ENCODE results near the gene SYNDIG1.

SYNDIG1 gene

DNA sequence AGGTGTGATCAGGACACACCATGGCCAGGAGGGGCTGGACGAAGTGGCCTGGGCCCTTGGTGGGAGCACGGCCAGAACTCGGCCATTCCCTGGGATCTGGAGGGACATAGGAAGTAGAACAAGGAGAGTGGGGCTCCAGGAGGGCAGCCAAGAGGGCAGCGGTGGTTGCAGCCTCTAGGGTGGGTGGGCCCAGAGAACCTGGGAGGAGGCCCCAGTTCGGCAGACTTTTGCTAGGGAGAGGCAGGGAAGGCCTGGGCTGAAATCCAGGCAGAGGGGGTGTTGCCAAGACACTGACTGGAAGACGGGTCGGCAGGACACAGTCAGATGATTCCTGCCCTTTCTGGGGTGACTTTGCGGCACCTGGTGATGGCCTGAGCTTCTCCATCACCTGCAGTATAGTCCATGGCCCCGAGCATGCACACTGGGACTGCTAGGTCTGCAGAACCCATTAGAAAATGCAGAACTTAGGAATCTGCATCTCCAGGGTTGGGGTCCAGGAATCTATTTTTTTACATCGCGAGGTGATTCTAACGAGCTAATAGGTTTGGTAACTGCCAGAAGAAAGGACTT, 224.8 kb downstream of the SYNDIG1 start:
- no peak for DNase-seq (ENCODE audit: low read depth)

DNA sequence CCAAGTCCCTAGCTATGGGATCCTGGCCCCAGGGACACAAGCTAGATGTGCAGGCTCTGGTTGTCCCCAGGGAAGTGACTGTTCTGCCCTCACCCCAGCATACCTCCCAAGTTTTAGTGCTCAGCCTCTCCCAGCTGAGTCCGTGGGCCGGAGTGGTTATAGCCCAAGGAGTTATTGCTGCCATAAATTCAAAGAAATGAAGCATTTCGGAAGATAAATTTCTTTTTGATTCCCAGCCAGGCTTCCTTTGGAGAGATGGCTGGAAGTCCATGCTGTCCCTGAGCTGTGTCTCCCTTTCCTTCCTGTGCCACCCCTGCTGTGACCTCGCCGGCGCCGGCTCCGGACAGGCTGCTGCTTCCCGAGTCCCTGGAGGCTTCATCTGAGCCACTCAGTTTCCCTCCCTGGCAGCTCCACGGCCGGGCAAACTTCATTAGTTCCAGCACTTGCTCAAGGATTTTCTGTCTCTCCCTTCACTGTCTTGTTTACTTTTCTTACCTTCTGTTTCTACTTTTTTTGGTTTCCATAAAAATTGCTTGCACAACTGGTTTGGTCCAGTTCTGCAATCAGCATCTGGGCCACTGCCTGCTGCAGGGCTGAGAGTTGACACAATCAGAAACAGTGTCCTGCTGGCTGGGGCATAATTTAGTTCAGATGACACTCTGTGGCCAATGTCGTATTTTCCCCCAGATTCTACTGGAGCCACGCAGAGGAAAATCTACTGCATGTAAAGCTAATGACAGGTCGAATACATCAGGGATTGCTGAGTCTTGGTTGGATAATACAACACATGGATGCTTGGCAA, 225.5 kb downstream of the SYNDIG1 start:
- no peak for DNase-seq (ENCODE audit: low read depth)

DNA sequence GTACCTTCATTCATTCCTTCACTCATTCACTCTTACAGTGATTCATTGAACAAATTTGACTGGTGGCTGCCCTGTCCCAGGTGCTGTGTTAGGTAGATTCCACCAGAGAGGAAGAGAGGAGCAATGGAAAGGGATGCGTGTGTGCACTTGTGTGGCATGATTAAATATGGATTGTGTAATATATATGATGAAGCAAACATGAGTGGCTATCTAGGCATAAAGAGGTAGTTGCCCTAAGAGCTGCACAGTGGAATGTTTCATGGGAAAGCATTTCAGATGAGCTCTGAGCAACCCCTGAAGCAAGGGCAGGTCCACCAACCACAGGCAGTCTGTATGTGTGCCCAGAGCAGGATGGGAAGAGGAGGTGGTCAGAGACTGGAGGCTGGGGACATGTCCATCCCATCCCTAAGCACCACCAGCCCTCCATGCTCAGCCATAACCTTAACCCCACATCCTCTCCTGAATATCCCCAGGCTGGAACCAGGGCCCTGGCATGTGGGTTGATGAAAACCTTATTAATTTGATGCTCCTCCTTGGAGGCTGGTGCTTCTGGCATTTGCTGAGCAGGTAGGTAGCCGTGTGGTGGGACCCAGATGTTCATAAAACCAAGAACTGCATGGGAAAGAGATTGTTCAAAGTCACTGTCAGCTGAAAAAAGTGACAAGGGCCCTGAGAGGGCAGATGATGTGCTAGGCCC, 226.2 kb downstream of the SYNDIG1 start:
- no peak for DNase-seq (ENCODE audit: low read depth)

DNA sequence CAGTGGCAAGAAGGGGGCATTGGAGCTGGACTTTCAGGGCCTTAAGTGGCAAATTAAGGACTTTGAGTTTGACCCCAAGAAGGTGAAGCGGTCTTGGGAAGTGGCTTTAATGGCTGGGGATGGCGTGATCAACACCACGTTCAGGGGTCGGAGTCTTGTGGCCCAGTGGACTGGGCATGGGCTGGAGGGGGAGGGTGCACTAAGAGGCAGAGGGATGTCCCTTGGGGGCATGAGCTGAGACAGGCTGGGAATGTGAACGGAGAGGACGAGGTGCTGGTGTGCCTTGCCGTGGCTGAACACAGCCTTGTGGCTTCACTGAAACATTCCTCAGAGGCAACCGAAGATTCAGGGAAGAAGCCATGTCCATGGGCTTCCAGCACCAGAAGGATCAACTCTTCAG, 227.0 kb downstream of the SYNDIG1 start:
- no peak for DNase-seq (ENCODE audit: low read depth)

DNA sequence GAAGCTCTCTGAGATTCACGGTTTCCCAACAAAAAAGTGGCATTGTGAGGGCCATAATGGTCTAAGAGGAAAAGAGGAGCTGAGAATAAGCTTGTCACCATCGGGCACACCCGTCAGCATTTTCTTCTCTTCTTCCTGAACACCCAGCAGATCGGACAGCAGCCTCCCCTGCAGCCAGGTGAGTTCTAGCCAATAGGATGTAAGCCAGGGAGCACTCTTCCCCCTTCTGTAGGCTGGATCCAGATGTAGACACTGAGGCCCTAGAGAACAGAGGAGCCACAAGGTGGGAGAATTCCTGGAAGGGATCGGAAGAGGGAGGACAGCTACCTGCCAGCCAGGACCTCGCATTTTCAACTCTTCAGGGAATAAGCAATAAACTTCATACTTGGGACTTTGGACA, 228.0 kb downstream of the SYNDIG1 start:
- DNase-seq (ENCODE audit: low read depth): no peak

DNA sequence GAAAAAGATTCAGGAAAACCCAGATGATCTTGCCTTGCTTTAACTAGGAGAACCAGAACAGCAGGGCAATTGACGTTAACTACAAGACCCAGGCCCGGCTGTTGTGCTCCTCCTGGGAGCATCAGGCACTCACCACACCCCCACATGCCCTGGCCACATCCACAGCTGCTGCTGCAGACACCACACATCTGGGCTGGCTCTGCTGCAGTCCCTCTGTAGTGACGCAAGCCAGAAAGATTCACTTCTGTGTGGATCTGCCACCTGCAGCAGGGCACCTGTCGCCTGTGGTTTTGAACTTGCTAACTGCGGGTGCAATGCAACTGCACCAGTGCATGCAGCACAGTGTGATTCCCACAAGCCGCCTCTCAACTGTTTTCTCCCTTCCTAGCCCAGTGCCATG, 228.8 kb downstream of the SYNDIG1 start:
- no peak for DNase-seq (ENCODE audit: low read depth)

DNA sequence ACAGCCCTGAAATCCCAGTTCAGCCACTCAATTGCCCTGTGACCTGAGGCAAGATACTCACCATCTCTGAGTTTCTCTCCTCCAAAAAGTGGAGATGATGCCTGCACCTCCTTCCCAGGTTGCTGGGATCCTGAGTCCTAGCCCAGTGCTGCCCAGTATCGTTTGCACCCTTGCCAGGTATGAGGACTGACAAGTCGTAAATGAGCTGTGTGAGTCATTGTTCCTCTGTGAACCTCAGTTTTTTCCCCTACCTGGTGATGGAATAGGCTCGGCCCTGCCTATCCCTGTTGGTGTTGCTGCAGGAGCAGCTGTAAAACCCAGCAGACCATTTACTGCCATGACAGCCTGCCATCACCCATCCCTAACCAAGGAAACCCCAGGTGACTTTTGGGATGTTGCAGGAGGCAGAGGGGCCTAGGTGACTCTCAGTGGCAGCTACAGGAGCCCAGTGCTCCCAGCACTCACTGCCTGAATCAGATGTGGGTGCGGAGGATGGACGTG, 229.3 kb downstream of the SYNDIG1 start:
- no peak for DNase-seq (ENCODE audit: low read depth)

DNA sequence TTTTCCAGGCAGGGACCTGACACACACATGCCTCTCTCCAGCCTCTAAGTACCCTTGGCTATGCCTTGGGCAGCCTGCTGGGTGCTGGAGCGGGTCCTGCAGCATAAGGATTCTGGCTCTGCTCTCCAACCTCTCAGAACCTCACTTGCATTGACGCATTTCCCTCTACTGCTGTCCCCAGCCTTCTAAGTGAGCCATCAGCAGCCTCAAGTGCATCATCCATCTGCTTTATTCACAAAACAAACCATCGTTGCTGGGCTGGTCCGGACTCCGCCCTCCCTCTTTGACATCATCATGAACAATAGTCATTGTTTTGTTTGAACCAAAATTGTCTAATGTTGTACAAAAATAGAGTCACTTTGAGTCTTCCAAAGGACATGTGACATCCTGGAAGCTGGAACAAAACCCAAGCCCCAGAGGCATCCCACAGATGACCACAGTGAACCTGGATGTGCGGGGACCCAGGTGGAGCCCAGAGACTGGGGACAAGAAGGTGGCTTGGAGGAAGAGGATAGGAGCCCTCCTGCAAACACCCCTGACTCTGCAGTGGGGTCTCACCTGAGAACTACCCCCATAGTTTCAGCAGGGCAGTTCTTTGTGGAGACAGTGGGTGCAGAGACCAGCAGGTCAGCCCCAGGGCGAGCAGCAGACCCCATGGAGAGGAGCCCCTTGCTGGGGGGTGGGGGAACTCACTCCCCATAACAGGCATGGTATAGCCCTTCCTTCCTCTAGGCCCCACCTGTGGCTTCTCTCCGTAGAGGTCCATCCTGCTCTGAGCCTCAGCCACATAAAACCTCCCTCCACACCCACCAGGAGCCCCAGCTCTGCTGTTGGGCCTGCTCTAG, 230.1 kb downstream of the SYNDIG1 start:
- DNase-seq (ENCODE audit: low read depth): no peak

DNA sequence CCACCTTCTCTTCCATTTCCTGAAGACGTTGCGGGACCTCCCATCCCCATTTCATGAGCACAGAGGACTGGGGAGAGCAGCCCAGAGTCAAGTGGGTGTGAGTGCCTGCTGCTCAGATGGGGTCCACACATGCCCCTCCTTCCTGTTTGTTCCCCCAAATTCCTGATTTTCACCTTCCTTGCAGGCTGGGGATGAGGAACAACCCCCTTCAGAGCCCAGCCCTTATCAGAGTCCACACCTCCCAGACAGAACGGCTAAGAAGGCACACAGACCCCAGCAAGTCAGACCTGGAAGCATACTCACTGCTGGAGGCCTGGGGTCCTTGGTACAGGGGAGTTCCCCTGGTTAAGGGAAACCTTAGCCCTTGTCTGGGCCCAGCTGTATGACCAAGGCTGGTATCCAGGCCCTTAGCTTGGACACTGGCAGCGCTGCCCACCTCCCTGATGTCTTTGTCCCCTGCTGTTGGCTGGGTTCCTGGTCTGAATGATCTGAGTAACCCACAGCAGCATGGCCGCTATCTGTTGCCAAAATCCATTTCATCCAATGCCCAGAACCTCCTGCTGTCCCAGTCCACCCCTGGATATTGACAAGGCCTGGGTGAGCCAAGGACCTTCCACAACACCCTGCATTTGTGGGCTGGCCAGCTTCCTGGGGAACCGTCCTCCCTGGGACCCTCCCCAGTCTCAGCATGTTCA, 230.9 kb downstream of the SYNDIG1 start:
- no peak for DNase-seq (ENCODE audit: low read depth)

DNA sequence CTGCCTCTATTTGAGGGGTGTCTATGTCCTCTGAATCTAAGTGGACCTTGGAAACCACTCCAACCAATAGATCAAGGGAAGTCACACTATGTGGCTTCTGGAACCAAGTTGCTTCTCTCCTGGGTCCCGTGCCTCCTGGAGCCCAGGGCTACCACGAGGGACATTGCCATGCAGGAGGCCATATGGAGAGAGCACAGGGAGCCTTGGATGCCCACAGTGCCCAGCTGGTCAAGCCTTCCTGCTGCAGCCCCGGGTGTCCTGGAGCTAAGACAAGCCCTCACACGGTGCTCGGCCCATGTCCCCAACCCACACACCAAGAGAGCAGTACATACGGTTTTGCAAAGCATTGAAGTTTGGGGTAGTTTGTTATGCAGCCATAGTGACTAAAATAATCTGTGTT, 231.6 kb downstream of the SYNDIG1 start:
- DNase-seq (ENCODE audit: low read depth): no peak

DNA sequence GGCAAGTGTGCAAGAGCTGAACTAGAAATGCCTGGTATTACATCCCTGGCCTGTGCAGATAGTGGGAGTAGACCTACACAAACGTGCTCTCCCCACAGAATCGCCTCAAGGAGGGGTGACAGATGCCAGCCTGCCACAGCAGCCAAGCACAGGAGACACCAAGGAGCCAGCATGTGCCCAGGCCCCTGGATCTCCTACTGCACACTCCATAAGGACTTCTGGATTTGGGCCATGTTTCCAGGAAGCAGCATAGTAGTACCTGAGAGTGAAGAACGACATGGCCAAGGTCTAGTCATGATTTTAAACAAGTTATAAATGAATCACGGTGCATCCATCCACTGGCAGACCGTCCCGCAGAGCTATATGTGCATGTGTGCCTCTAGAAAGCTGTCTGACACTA, 232.2 kb downstream of the SYNDIG1 start:
- DNase-seq (ENCODE audit: low read depth): no peak

DNA sequence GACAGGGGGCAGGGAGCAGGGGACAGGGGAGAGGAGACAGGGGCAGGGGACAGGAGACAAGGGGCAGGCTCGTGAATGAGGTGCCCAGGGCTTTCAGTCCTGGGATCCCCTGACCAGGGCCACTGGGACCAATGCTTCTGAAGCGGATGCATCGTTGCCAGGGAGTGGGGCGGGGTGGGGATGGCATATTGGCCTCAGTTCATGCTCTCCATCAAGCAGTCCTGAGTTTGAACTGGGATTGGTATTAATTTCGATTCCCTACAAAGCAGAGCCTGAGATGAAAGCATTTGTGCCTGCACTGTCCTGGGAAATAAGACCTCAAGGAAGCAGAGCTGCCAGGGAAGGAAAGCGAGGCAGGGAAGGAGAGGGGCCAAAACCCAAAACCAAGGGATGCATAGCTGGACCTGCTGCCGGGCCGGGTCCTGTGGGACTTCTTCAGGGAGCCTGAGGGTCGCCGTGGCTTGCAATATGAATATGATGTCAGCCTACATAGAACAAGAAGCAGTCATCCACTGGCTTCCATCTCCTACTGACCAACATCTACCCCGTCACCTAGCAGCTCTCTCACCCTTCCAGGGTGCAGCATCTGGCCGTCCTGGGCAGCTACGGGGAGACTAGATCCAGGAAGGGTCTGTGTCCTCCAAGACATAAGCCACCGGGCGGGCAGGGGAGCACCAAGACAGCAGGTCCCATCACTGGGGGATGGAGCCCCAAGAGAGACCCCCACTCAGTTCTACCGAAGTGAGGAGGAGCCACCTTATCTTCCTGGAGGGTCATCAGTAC, 233.3 kb downstream of the SYNDIG1 start:
- no peak for DNase-seq (ENCODE audit: low read depth)

DNA sequence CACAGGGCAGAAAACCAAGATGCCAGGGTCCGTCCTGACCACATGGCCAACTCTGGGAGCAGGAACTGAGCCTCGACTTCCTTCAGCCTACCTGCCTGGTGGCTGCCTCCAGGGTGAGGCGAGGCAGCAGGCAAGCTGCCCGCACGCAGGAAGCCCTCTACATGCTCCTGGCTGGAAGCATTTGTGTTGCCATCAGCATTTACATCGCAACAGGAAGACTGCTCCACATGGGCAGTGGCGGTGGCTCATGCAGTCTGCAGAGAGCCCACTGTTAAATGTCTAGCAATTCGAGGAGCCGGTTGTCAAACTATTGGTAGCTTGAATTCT, 233.8 kb downstream of the SYNDIG1 start:
- no peak for DNase-seq (ENCODE audit: low read depth)

DNA sequence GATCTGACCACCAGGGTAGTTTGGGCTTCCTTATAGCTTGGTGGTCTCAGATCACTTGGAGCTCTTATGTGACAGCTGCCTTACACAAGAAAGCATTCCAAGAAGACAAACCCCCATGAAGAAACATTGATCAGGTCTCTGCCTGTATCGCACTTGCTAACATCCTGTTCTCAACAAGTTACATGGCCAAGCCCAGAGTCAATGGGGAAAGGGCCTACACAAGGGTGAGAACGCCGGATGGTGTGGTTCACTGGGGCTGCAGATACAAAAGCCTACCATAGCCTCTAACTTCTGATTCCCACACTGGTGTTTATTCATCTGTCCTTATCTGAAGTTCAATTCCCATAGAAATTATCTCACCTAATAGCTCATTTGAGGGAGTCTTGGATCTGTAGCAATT, 235.5 kb downstream of the SYNDIG1 start:
- DNase-seq (ENCODE audit: low read depth): no peak

DNA sequence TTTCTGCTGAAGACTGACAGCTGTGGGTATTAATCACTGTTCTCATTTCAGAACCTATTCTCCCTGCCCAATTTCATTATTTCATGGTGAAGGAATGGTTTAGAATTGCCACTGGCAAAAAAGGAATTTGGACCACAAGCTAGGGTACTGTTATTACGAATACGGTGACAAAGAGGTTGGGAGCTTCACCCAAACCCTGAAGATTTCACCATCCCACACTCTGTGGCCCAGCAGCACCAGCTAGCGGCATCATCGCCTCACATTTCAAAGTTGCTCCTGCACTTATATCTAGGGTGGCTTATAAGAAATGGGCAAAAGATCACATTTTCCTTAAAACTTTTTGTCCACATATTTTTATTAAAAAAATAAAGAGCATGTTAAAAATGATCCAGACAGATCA, 236.1 kb downstream of the SYNDIG1 start:
- DNase-seq (ENCODE audit: low read depth): no peak

DNA sequence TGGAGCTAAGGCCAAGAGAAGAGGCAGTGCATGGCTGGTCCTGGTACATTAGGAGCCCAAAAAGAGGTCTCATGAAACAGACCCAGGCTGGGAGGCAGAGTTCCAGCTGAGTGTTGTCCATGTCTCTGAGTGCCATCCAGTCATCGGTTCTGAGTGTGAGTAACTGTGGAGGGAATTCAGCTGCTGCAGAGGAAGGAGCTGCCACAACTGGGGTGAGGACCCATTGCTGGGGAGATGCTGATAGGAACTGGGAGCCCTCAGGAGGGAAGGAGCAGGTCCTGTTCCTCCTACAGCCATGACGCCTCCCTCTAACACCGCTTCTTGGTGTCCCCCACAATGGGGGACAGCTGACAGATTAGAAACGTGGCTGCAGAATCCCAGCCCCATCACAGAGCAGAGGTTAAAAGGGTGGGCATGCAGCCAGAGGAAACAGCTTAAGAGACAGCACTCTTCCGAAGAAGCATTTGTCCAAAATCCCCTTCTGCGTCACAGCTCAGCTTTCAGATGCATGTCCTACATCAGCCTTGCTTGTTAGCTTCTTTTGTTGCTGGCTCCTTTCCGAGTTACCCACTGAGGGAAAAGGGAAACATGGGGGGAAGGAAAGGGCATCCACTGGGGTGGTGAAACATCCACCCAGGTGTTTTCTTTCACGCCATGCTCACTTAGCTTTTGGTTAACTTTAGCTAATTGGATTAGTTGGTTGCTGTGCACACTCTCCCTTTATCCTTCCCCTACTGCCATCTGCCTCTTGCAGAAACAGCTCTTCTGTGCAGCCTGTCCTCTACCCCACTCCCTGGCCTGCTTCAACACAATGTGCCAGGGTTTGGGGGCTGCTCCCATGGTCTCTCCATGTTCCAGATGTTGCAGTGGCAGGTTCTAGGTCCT, 239.2 kb downstream of the SYNDIG1 start:
- no peak for DNase-seq (ENCODE audit: low read depth)
